ENCODE data around the gene GPR65. TPM values are rescaled to one million over a fixed set of nuclear protein-coding genes. Genes with fewer than 3 reads are reported as not detected.
"Not testable (repeated sequence)": the region's sequence is repeated elsewhere in the genome, so short reads cannot be mapped to it uniquely, and the experiment has no call there.

The GPR65 gene
- total RNA-seq, 3 donors from 2014 or later (not counting 1 experiment from before 2014, with no cell fraction given): 37.6 to 47.4 (median 40.3) TPM

DNA sequence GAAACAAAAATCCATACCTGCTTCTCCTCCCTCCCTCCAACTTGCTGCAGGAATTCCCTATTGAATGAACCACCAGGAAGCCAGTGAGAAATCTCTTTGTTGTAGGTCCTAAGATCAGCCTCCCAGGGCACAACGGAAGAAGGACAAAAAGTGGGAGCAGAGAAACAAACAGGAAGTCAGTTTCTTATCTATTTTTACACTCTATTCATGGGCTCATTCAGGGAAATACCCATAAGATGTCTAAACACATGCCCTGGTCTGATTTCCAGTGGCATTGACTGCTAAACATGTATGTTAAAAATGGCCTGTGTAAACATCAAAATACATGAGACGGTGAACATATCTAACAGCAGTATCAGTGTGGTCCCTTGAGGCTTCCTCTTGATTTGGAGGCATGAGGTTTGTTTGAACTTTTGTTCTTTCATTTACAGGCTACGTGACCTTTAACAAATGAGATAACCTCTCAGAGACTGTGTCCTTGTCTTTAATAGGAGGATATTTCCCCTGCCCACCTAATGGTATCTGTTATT lies 18.8 kb downstream of the GPR65 start:
- H3K27me3 Mint-ChIP-seq (ENCODE audit: low read depth in 2 of 2): no peaks in the 10 kb centered on the region
- WGBS (ENCODE audit: insufficient coverage): 6% methylated on average over 2 of the region's 3 CpGs
- Histone ChIP-seq H3K27ac (ENCODE audit: low read length) (peak overlapping the region; percentile 52), H3K36me3 (ENCODE audit: control insufficient read depth, insufficient read depth, low read length) (no peaks in the 10 kb centered on the region), H3K27me3 (ENCODE audit: control insufficient read depth, insufficient read depth, low read length) (no peaks in the 10 kb centered on the region), H3K4me3 (ENCODE audit: low read length) (no peak overlapping the region), H3K9me3 (ENCODE audit: control insufficient read depth, insufficient read depth, low read length) (no peaks in the 10 kb centered on the region), H3K4me1 (ENCODE audit: control insufficient read depth, insufficient read depth, low read length) (peaks cover 29% of the 10 kb centered on the region)
- DNase-seq (peak in 1 of 2 donors; percentile 57), ATAC-seq (peak; percentile 66 to 71 (median 66))
- H3K4me3 Mint-ChIP-seq: peak overlapping the region; percentile 2
- peak overlapping the region; percentile 69 to 91 for H3K27ac Mint-ChIP-seq
- peaks cover 91 to 92% of the 10 kb centered on the region in 2 donors for H3K4me1 Mint-ChIP-seq
- no peaks in the 10 kb centered on the region for H3K9me3 Mint-ChIP-seq
- TF ChIP-seq, protein P1, sequence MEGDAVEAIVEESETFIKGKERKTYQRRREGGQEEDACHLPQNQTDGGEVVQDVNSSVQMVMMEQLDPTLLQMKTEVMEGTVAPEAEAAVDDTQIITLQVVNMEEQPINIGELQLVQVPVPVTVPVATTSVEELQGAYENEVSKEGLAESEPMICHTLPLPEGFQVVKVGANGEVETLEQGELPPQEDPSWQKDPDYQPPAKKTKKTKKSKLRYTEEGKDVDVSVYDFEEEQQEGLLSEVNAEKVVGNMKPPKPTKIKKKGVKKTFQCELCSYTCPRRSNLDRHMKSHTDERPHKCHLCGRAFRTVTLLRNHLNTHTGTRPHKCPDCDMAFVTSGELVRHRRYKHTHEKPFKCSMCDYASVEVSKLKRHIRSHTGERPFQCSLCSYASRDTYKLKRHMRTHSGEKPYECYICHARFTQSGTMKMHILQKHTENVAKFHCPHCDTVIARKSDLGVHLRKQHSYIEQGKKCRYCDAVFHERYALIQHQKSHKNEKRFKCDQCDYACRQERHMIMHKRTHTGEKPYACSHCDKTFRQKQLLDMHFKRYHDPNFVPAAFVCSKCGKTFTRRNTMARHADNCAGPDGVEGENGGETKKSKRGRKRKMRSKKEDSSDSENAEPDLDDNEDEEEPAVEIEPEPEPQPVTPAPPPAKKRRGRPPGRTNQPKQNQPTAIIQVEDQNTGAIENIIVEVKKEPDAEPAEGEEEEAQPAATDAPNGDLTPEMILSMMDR (IDR thresholded peaks at IDR 0.05): no peak
- no peaks in the 10 kb centered on the region for H3K36me3 Mint-ChIP-seq
- intact Hi-C loops (cut with micrococcal nuclease): no loop called here

DNA sequence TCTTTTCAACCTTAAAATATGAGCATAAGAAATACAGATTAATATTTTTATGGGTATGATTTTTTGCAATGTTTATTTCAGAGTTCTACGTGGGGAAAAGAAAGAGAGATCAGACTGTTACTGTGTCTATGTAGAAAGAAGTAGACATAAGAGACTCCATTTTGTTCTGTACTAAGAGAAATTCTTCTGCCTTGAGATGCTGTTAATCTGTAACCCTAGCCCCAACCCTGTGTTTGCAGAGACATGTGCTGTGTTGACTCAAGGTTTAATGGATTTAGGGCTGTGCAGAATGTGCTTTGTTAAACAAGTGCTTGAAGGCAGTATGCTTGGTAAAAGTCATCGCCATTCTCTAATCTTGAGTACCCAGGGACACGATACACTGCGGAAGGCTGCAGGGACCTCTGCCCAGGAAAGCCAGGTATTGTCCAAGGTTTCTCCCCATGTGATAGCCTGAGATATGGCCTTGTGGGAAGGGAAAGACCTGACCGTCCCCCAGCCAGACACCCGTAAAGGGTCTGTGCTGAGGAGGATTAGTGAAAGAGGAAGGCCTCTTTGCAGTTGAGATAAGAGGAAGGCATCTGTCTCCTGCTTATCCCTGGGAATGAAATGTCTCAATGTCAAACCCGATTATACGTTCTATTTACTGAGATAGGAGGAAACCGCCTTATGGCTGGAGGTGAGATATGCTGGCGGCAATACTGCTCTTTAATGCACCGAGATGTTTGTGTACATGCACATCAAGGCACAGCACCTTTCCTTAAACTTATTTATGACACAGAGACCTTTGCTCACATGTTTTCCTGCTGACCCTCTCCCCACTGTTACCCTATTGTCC lies 19.5 kb downstream of the GPR65 start:
- H3K27me3 Mint-ChIP-seq (ENCODE audit: low read depth in 2 of 2); H3K27me3 ChIP-seq (ENCODE audit: control insufficient read depth, insufficient read depth, low read length); H3K9me3 Mint-ChIP-seq; H3K27ac ChIP-seq (ENCODE audit: low read length); H3K36me3 ChIP-seq (ENCODE audit: control insufficient read depth, insufficient read depth, low read length); DNase-seq; H3K4me3 Mint-ChIP-seq; ATAC-seq; H3K36me3 Mint-ChIP-seq; H3K9me3 ChIP-seq (ENCODE audit: control insufficient read depth, insufficient read depth, low read length); intact Hi-C loops (cut with micrococcal nuclease); H3K4me3 ChIP-seq (ENCODE audit: low read length): not testable (repeated sequence)
- WGBS (ENCODE audit: insufficient coverage): 99% methylated on average over 10 of the region's 11 CpGs
- Mint-ChIP-seq H3K27ac (peak overlapping the region; percentile 69 to 91), H3K4me1 (peaks cover 94 to 95% of the 10 kb centered on the region in 2 donors)
- H3K4me1 ChIP-seq (ENCODE audit: control insufficient read depth, insufficient read depth, low read length): peaks cover 27% of the 10 kb centered on the region

DNA sequence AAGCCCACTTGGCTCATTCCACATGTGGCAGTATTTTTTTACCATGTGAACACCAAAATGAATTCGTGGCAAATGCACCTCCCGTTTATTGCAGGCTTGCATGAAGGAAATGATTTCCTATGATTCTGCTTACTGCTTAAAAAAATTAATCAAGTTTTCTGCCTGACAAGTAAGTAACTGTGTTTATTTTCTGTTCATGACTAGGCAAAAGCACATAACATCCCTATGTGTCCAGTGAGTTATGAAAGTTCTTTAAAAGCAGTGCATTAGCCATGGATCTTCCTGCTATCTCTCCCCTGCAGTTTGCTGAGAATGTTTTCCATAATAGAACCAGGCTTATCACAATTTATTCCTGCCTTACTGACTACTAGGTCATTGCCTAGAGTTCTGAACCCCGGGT lies 20.4 kb downstream of the GPR65 start:
- H3K4me1 Mint-ChIP-seq: peaks cover 94 to 95% of the 10 kb centered on the region in 2 donors
- no peaks in the 10 kb centered on the region for H3K36me3 Mint-ChIP-seq
- H3K27ac Mint-ChIP-seq: peak overlapping the region; percentile 69 to 91
- H3K9me3 ChIP-seq (ENCODE audit: control insufficient read depth, insufficient read depth, low read length): no peaks in the 10 kb centered on the region
- TF ChIP-seq, protein P1 (IDR thresholded peaks at IDR 0.05): no peak
- no peak for ATAC-seq
- H3K4me3 ChIP-seq (ENCODE audit: low read length): no peak overlapping the region
- no peaks in the 10 kb centered on the region for H3K9me3 Mint-ChIP-seq
- no peak overlapping the region for H3K27ac ChIP-seq (ENCODE audit: low read length)
- intact Hi-C loops (cut with micrococcal nuclease): no loop called here
- no peak overlapping the region for H3K4me3 Mint-ChIP-seq
- peaks cover 29% of the 10 kb centered on the region for H3K4me1 ChIP-seq (ENCODE audit: control insufficient read depth, insufficient read depth, low read length)
- WGBS (ENCODE audit: insufficient coverage): 71% methylated on average over 3 of the region's 3 CpGs
- no peak for DNase-seq
- no peaks in the 10 kb centered on the region for H3K36me3 ChIP-seq (ENCODE audit: control insufficient read depth, insufficient read depth, low read length)
- H3K27me3 Mint-ChIP-seq (ENCODE audit: low read depth in 2 of 2): no peaks in the 10 kb centered on the region
- H3K27me3 ChIP-seq (ENCODE audit: control insufficient read depth, insufficient read depth, low read length): no peaks in the 10 kb centered on the region

DNA sequence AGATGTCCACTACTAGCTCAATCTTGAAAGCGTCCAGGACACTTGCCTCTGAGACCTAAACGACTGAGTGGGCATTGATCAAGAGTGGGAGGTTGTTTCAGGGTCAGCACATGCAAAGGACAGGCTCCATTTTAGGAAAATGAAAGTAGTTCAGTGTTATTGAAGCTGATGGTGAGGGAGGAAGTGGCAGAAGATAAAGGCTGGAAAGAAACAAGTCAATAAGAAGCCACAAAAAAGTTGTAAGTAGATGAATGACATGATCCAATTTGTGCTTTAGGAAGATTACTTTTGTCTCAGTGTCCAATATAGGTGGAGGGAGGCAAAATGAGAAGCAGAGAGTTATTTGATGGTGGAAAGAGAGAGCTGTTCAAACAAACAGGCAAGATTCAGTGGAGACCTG lies 22.0 kb downstream of the GPR65 start:
- no peaks in the 10 kb centered on the region for H3K9me3 ChIP-seq (ENCODE audit: control insufficient read depth, insufficient read depth, low read length)
- no peaks in the 10 kb centered on the region for H3K9me3 Mint-ChIP-seq
- intact Hi-C loops (cut with micrococcal nuclease): no loop called here
- no peaks in the 10 kb centered on the region for H3K36me3 Mint-ChIP-seq
- H3K27ac Mint-ChIP-seq: peak overlapping the region; percentile 69 to 90
- DNase-seq (peak in 1 of 2 donors; percentile 47), ATAC-seq (peak in 2 of 3 donors; percentile 22 to 44)
- TF ChIP-seq, protein P1 (IDR thresholded peaks at IDR 0.05): no peak
- peaks cover 89 to 92% of the 10 kb centered on the region in 2 donors for H3K4me1 Mint-ChIP-seq
- no peak overlapping the region for H3K4me3 ChIP-seq (ENCODE audit: low read length)
- no peaks in the 10 kb centered on the region for H3K27me3 Mint-ChIP-seq (ENCODE audit: low read depth in 2 of 2)
- H3K27ac ChIP-seq (ENCODE audit: low read length): peak overlapping the region; percentile 36
- H3K4me1 ChIP-seq (ENCODE audit: control insufficient read depth, insufficient read depth, low read length): peaks cover 30% of the 10 kb centered on the region
- H3K4me3 Mint-ChIP-seq: peak overlapping the region; percentile 82
- H3K36me3 ChIP-seq (ENCODE audit: control insufficient read depth, insufficient read depth, low read length): no peaks in the 10 kb centered on the region
- 33% methylated on average over 2 of the region's 2 CpGs for WGBS (ENCODE audit: insufficient coverage)
- H3K27me3 ChIP-seq (ENCODE audit: control insufficient read depth, insufficient read depth, low read length): no peaks in the 10 kb centered on the region
